G401 (cell line): Measurements from ENCODE around the gene OR2V1. TPM values are rescaled to one million over a fixed set of nuclear protein-coding genes. Genes with fewer than 3 reads are reported as not detected.
"Not testable (repeated sequence)": the region's sequence is repeated elsewhere in the genome, so short reads cannot be mapped to it uniquely, and the experiment has no call there.

Source experiments
- DNase-seq: peaks from one replicate; pipeline ENCODE4 v3.0.0-alpha.2; 2015; ENCODE audit warnings: low spot score
- in situ Hi-C: cut with HindIII; loops from 2 replicates; pipeline ENCODE4 v1.10.0; 2016; ENCODE audit warnings: low sequenced_read_pairs, mixed read lengths
- total RNA-seq: library from RNA; depleted of rRNA; stranded (reverse); fragments of >200 nt; shearing (Covaris generic); gene quantifications from 2 replicates; pipeline ENCODE4 v1.2.3, GENCODE V29; 2014

The OR2V1 gene
- total RNA-seq, 1 experiment from 2014 or later = not detected

- in situ Hi-C loops = no loop called here
- no peak for DNase-seq
Measured at GRCh38 chr5:181109489-181110013, 21.4 kb downstream of the OR2V1 start.

GRCh38 chr5:181108578-181109165 is 22.3 kb downstream of the OR2V1 start:
- DNase-seq = no peak
- in situ Hi-C loops = no loop called here

- in situ Hi-C loops = no loop called here
- DNase-seq = no peak
Measured at GRCh38 chr5:181107699-181108098, 23.3 kb downstream of the OR2V1 start.

GRCh38 chr5:181105391-181106025 is 25.5 kb downstream of the OR2V1 start:
- DNase-seq = no peak
- in situ Hi-C loops = no loop called here

GRCh38 chr5:181104606-181105390 is 26.2 kb downstream of the OR2V1 start:
- in situ Hi-C loops = not testable (repeated sequence)

GRCh38 chr5:181104259-181104568 is 26.8 kb downstream of the OR2V1 start:
- DNase-seq, in situ Hi-C loops: not testable (repeated sequence)

More at GRCh38 chr5:181104606-181105390, 26.2 kb downstream of the OR2V1 start:
- DNase-seq = not testable (repeated sequence)

GRCh38 chr5:181101930-181102674 is 28.9 kb downstream of the OR2V1 start:
- DNase-seq, in situ Hi-C loops: not testable (repeated sequence)

GRCh38 chr5:181101030-181101641 is 29.8 kb downstream of the OR2V1 start:
- in situ Hi-C loops, DNase-seq: not testable (repeated sequence)

- in situ Hi-C loops = no loop called here
- peak; percentile 25 for DNase-seq
Measured at GRCh38 chr5:181100121-181100875, 30.7 kb downstream of the OR2V1 start.

GRCh38 chr5:181099602-181100086 is 31.3 kb downstream of the OR2V1 start:
- DNase-seq = peak; percentile 5
- in situ Hi-C loops = no loop called here

- DNase-seq = peak; percentile 7
- in situ Hi-C loops = no loop called here
Measured at GRCh38 chr5:181098762-181099601, 32.0 kb downstream of the OR2V1 start.

GRCh38 chr5:181097759-181098491 is 33.0 kb downstream of the OR2V1 start:
- DNase-seq, in situ Hi-C loops: not testable (repeated sequence)

GRCh38 chr5:181097383-181097753 is 33.6 kb downstream of the OR2V1 start:
- in situ Hi-C loops = not testable (repeated sequence)

GRCh38 chr5:181096721-181097382 is 34.1 kb downstream of the OR2V1 start:
- DNase-seq, in situ Hi-C loops: not testable (repeated sequence)

More at GRCh38 chr5:181097383-181097753, 33.6 kb downstream of the OR2V1 start:
- not testable (repeated sequence) for DNase-seq

- DNase-seq, in situ Hi-C loops: not testable (repeated sequence)
Measured at GRCh38 chr5:181095162-181095561, 35.8 kb downstream of the OR2V1 start.

GRCh38 chr5:181092428-181092827 is 38.5 kb downstream of the OR2V1 start:
- in situ Hi-C loops = no loop called here
- DNase-seq = no peak
